CD4-positive, CD25-positive, alpha-beta regulatory T cell (primary cell): ENCODE data around the gene TOMM6. TPM values are rescaled to one million over a fixed set of nuclear protein-coding genes. Genes with fewer than 3 reads are reported as not detected.
A peak's percentile ranks its signal among the peaks of the same experiment; 100 is the strongest.

Experiments used
- ATAC-seq, 2 donors: fragments of 150-1000 bp; cut with Tn5 transposase; one replicate each; pipeline ENCODE4 v1.10.0; 2021; ENCODE audit warnings: low read depth in 2 of 2, moderate number of reproducible peaks in 2 of 2, moderate library complexity in 1 of 2
- DNase-seq, 3 donors: peaks; one replicate each; pipeline versions ENCODE4 v3.0.0 to v3.0.0-alpha.2; 2012 to 2022; ENCODE audit warnings: mixed read lengths in 1 of 3
- H3K27ac ChIP-seq: one replicate; pipeline ENCODE4 v1.7.0; 2013; ENCODE audit warnings: mild to moderate bottlenecking, low read length; ENCODE audit not compliant: insufficient read depth, poor library complexity, severe bottlenecking
- H3K27me3 ChIP-seq: one replicate; pipeline ENCODE4 v1.7.0; 2013; ENCODE audit warnings: low read length; ENCODE audit not compliant: control insufficient read depth, insufficient read depth
- H3K36me3 ChIP-seq: one replicate; pipeline ENCODE4 v1.7.0; 2013; ENCODE audit warnings: mild to moderate bottlenecking, low read length, moderate library complexity; ENCODE audit not compliant: control insufficient read depth, insufficient read depth
- H3K4me1 ChIP-seq: 2 replicates; pipeline ENCODE4 v1.7.0; 2013; ENCODE audit warnings: mild to moderate bottlenecking, low read length; ENCODE audit not compliant: insufficient read depth, control insufficient read depth, poor library complexity, severe bottlenecking
- H3K4me3 ChIP-seq: one replicate; pipeline ENCODE4 v1.7.0; 2013; ENCODE audit warnings: low read depth, mild to moderate bottlenecking, low read length, moderate library complexity
- H3K9me3 ChIP-seq, 2 experiments: 1 replicate in 1 of 2; 2 replicates in 1 of 2; pipeline ENCODE4 v1.7.0; 2013; ENCODE audit warnings: low read length in 2 of 2, mild to moderate bottlenecking in 1 of 2, moderate library complexity in 1 of 2; ENCODE audit not compliant: control insufficient read depth in 2 of 2
- H3K27ac Mint-ChIP-seq, 3 donors: one replicate each; pipeline ENCODE4 v1.8.0; 2020 to 2022; ENCODE audit warnings: mild to moderate bottlenecking in 3 of 3, mixed read lengths in 3 of 3, moderate library complexity in 2 of 3
- H3K27me3 Mint-ChIP-seq: one replicate; pipeline ENCODE4 v1.8.0; 2022; ENCODE audit warnings: mild to moderate bottlenecking, mixed read lengths
- H3K36me3 Mint-ChIP-seq: one replicate; pipeline ENCODE4 v1.8.0; 2020; ENCODE audit warnings: mixed read lengths
- H3K4me1 Mint-ChIP-seq, 4 donors: one replicate each; pipeline ENCODE4 v1.8.0; 2020 to 2022; ENCODE audit warnings: mixed read lengths in 4 of 4, mild to moderate bottlenecking in 1 of 4
- H3K4me3 Mint-ChIP-seq, 4 donors: one replicate each; pipeline ENCODE4 v1.8.0; 2020 to 2022; ENCODE audit warnings: mild to moderate bottlenecking in 4 of 4, mixed read lengths in 4 of 4, moderate library complexity in 3 of 4
- H3K9me3 Mint-ChIP-seq, 7 donors: one replicate each; pipeline ENCODE4 v1.8.0; 2020 to 2022; ENCODE audit warnings: mixed read lengths in 7 of 7, mild to moderate bottlenecking in 3 of 7, moderate library complexity in 2 of 7
- polyA plus RNA-seq, 4 donors: library from polyadenylated mRNA; unstranded; fragments of 300-500 nt; fragmentation: Illumina TruSeq; gene quantifications; one replicate each; pipeline ENCODE4 v1.2.3, GENCODE V29; 2021
- total RNA-seq: library from RNA; stranded (reverse); gene quantifications from one replicate; pipeline ENCODE4 v1.2.3, GENCODE V29; 2022

TOMM6 gene
- total and polyA plus RNA-seq, 5 donors from 2014 or later, result 102 to 364 (median 361) TPM

DNA sequence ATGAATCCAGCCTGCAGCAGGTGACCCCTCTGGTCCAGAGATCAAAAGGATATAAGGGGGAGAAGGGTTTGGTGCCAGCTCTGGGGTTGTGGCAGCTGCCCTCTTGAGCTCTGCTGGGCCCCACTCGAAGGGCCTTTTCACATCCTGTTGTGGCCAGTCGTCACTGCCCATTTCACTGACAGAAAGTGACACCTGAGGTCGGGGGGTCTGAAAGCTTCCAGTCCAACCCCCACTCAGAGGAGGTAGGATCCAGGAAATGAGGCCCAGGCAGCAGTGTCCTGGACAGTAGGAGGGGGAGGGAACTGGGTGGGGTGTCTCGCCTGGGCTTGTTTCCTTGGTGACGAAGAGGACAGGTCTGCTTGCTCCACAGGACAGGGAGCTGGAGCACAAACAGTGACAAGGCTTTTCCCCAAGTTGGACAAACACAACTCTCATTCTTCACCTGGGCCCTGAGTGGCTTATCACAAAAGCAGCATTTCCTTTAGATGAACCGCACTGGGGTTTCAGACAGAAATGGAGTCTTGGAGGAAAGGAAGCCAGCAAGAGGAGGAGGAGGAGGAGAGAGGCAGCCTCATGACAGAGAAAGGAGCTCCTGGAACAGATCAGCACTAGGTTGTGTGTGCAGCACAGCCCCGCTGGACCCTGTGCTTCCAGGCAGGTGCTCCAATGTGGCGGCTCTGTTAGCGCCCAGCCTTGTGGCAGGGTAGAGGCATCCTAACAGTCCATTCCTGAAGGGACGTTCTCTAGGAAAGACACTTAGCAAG lies 18.8 kb upstream of the TOMM6 start:
- Histone ChIP-seq H3K4me3 (no peak overlapping the region), H3K36me3 (peaks cover 16% of the 10 kb centered on the region), H3K4me1 (no peaks in the 10 kb centered on the region), H3K27ac (no peak overlapping the region), H3K27me3 (no peaks in the 10 kb centered on the region), H3K9me3 (no peaks in the 10 kb centered on the region)
- Mint-ChIP-seq H3K4me1 (no peaks in the 10 kb centered on the region), H3K27me3 (peaks cover 4% of the 10 kb centered on the region), H3K4me3 (no peak overlapping the region), H3K27ac (peak overlapping the region in 2 of 3 donors; percentile 47 to 51), H3K36me3 (peaks cover 9% of the 10 kb centered on the region), H3K9me3 (peaks cover 0 to 1% (median 0%) of the 10 kb centered on the region in 7 donors)
- ATAC-seq, result no peak
- peak in 1 of 3 donors; percentile 16 for DNase-seq

DNA sequence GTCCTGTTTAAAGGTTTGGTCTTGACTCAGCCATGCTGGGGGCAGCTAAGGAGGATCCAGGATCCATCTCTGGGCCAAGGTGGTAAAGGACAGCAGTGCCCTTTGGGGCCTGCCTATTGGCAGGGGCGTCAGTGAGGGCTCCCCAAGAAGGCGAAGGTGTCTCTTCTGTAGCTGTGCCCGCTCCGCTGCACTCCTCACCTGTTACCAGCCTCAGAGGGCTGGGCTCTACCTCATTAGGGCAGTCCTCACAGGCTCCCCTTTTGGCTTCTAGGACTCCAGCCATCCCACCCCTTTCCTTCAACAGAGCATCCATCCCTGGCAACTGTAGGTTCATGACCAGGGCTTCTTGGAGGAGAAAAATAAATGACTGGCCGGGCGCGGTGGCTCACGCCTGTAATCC lies 18.1 kb upstream of the TOMM6 start:
- Histone ChIP-seq H3K27me3 (no peaks in the 10 kb centered on the region), H3K36me3 (peaks cover 19% of the 10 kb centered on the region), H3K4me1 (no peaks in the 10 kb centered on the region), H3K27ac (no peak overlapping the region), H3K4me3 (no peak overlapping the region), H3K9me3 (no peaks in the 10 kb centered on the region)
- DNase-seq, result no peak
- H3K4me3 Mint-ChIP-seq, result peak overlapping the region in 1 of 4 donors; percentile 15
- H3K27me3 Mint-ChIP-seq, result peaks cover 4% of the 10 kb centered on the region
- peaks cover 13% of the 10 kb centered on the region for H3K36me3 Mint-ChIP-seq
- H3K4me1 Mint-ChIP-seq, result no peaks in the 10 kb centered on the region
- peak overlapping the region in 1 of 3 donors; percentile 47 for H3K27ac Mint-ChIP-seq
- ATAC-seq, result no peak
- H3K9me3 Mint-ChIP-seq, result peaks cover 0 to 1% (median 0%) of the 10 kb centered on the region in 7 donors

DNA sequence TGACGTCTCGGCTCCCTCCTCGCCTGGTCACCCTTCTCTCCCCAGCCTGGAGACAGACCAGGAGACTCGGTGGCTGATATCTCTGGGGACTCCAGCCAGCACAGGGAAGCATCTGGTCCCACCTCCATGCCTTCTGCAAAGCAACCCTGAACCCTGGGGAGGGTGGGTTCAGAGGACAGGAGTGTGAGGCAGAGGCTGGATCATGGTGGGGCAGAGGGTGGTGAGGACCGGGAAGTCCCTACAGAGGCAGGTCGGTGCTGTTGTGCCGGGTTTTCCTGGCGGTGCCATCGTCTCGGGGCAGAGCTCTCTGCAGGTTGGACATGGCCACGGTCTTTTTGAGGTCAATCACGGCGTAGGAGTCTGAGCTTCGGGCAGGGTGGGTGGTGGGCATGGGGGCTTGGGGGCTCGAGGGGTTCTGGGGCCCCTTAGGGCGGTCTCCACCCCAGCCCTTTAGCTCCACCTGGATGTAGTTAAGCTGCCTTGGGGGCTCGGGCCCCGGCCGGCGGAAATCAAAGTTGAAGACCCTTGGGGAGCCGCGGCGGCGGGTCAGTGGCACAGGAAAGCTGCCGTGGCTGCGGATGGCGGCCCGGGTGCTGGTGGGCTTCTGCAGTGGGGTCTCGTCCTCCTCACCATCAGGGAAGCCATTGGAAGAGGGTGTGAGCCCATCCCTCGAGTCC lies 17.0 kb upstream of the TOMM6 start:
- Histone ChIP-seq H3K27me3 (no peaks in the 10 kb centered on the region), H3K4me1 (no peaks in the 10 kb centered on the region), H3K4me3 (no peak overlapping the region), H3K27ac (no peak overlapping the region), H3K9me3 (no peaks in the 10 kb centered on the region), H3K36me3 (peaks cover 30% of the 10 kb centered on the region)
- H3K9me3 Mint-ChIP-seq, result peaks cover 0 to 1% (median 0%) of the 10 kb centered on the region in 7 donors
- no peak for DNase-seq
- no peaks in the 10 kb centered on the region for H3K4me1 Mint-ChIP-seq
- H3K36me3 Mint-ChIP-seq, result peaks cover 21% of the 10 kb centered on the region
- H3K4me3 Mint-ChIP-seq, result no peak overlapping the region
- ATAC-seq, result no peak
- no peak overlapping the region for H3K27ac Mint-ChIP-seq
- peaks cover 4% of the 10 kb centered on the region for H3K27me3 Mint-ChIP-seq

DNA sequence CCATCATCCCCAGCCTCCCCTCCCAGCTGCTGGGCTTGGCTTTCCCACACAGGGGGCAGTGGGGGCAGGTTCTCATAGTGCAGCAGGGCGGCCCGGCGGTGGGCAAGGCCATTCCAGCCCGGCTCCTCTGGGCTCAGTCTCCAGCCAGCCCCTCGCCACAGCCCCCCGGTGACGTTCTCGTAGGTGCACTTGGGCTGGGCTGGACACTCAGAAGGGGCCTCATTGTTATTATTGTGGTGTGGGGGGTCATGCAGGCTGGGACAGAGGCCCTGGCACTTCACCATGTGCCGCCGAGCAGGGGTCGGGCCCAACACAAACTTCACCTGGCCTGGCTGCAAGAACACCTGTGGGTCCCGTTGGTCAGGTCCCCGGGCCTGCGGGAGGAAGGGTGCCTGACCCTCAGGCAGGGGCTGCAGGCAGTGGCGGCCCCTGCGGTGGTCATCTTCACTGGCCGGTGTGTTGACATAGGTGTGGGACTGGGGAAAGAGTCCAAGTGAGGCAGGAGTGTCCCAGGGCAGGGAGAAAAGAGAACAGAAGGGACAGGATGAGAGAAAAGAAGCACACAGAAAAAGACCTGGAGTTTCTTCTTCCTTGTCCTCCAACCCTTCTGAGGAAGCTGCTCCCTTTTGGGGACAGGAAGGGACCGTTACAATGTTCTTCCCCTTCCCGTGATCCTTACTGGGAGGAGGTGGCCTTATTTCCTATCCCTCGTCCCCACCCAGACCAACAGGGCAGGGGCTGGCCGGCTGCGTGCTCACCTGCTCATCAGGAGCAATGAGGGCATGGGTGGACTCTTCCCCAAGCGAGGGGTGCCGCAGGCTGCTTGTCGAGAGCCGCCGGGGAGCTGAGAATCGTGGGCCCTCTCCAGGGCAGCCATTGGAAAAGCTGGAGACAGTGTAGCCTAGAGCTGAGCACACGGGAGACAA lies 16.2 kb upstream of the TOMM6 start:
- Mint-ChIP-seq H3K9me3 (no peaks in the 10 kb centered on the region), H3K36me3 (peaks cover 21% of the 10 kb centered on the region), H3K27ac (peak overlapping the region in 1 of 3 donors; percentile 76), H3K27me3 (peaks cover 2% of the 10 kb centered on the region), H3K4me1 (no peaks in the 10 kb centered on the region), H3K4me3 (no peak overlapping the region)
- no peak overlapping the region for H3K27ac ChIP-seq
- peaks cover 31% of the 10 kb centered on the region for H3K36me3 ChIP-seq
- H3K4me1 ChIP-seq, result no peaks in the 10 kb centered on the region
- no peak overlapping the region for H3K4me3 ChIP-seq
- ATAC-seq, result no peak
- H3K27me3 ChIP-seq, result no peaks in the 10 kb centered on the region
- no peak for DNase-seq
- H3K9me3 ChIP-seq, result no peaks in the 10 kb centered on the region

DNA sequence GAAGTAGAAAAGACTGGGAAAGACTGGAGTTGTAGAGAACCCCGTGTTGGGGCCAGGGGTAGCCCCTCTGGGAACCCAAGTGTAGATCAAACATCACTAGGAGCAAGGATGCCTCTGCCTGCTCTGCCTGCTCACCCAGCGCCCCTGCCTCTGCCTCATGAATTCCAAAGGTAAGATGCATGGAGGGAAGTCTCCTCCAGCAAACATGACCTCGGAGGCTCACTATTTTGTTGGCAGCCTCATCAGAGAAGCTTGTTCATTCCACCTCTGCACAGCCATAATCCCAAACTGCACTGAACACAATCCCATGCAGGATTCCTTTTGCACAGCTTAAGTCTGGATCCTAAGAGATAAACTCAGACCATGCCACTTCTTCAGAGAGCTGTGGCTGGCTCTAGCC lies 12.7 kb upstream of the TOMM6 start:
- Histone ChIP-seq H3K4me3 (no peak overlapping the region), H3K4me1 (peaks cover 6% of the 10 kb centered on the region), H3K27ac (no peak overlapping the region), H3K36me3 (peaks cover 31% of the 10 kb centered on the region), H3K9me3 (no peaks in the 10 kb centered on the region), H3K27me3 (no peaks in the 10 kb centered on the region)
- no peak overlapping the region for H3K27ac Mint-ChIP-seq
- H3K9me3 Mint-ChIP-seq, result no peaks in the 10 kb centered on the region
- H3K4me1 Mint-ChIP-seq, result peaks cover 7 to 14% (median 11%) of the 10 kb centered on the region in 4 donors
- peaks cover 26% of the 10 kb centered on the region for H3K36me3 Mint-ChIP-seq
- no peak overlapping the region for H3K4me3 Mint-ChIP-seq
- ATAC-seq (no peak), DNase-seq (no peak)
- peaks cover 2% of the 10 kb centered on the region for H3K27me3 Mint-ChIP-seq

DNA sequence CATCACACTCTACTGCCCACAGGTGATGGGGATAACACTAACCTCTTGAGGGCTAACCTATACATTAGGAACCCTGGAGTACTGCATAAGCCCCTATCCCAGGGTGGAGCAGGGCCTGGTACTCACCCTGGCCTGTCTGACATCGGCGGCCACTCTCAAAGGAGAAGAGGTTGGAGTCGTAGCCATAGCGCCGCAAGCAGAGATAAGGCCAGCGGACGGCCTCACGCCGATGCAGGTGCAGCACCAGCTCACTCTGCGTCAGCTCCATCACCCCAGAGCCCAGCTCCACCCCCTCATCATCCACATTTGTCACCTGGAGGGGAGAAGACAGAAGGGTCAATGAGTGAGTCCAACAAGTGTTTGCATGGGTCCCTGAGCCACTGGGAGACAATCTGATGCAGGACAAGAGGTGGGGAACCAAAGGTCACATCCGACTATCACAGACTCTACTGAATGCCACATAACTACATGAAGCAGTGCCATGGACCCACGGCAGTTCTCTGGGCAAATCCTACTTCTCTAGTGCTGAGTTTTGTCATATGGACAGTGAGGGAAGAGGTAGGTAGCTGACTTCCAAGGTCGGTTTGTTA lies 12.1 kb upstream of the TOMM6 start:
- no peak overlapping the region for H3K27ac Mint-ChIP-seq
- H3K9me3 Mint-ChIP-seq, result no peaks in the 10 kb centered on the region
- peaks cover 6% of the 10 kb centered on the region for H3K27me3 Mint-ChIP-seq
- peaks cover 9% of the 10 kb centered on the region for H3K4me1 ChIP-seq
- peaks cover 7 to 17% (median 14%) of the 10 kb centered on the region in 4 donors for H3K4me1 Mint-ChIP-seq
- ATAC-seq (no peak), DNase-seq (no peak)
- H3K9me3 ChIP-seq, result no peaks in the 10 kb centered on the region
- H3K36me3 Mint-ChIP-seq, result peaks cover 26% of the 10 kb centered on the region
- H3K27ac ChIP-seq, result no peak overlapping the region
- H3K4me3 ChIP-seq, result no peak overlapping the region
- no peaks in the 10 kb centered on the region for H3K27me3 ChIP-seq
- peaks cover 31% of the 10 kb centered on the region for H3K36me3 ChIP-seq
- H3K4me3 Mint-ChIP-seq, result no peak overlapping the region

DNA sequence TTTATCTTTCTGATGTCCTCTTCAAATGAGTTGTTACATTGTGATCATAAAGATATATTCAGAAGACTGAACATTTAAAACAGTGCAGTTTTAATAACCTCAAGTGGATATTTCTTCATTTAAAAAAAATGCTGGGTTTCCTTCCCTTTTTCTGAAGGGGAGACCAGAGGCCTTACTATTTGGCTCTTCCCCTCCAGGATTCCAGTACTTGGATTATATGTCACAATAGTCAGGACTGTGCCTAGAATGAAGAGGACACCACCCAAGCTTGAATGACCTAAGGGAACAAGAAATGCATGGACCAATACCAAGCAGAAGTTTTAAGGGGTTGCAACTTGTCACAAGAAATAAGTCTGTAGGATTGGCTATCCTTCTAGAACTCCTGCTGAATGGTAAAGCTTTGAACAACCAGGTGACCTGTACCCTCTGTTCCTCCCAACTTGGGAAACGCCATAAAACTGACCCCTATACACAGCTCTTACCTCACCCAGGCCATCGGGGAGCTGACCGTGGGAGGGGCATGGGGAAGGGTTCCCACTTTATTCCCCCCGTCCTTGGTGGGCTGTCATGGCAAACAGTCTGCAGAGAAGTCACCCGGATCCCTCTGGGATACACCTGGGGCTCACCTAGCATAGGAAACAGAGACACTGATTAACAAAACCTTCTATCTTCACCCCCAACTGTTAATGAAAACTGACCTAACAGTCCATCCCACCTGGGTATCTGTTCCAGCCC lies 9.8 kb upstream of the TOMM6 start:
- no peak for ATAC-seq
- H3K27ac Mint-ChIP-seq, result no peak overlapping the region
- H3K36me3 Mint-ChIP-seq, result peaks cover 17% of the 10 kb centered on the region
- H3K27ac ChIP-seq, result no peak overlapping the region
- no peak overlapping the region for H3K4me3 ChIP-seq
- H3K27me3 ChIP-seq, result peaks cover 2% of the 10 kb centered on the region
- H3K4me3 Mint-ChIP-seq, result peak overlapping the region in 3 of 4 donors; percentile 83 to 91 (median 88)
- peaks cover 18% of the 10 kb centered on the region for H3K36me3 ChIP-seq
- H3K9me3 Mint-ChIP-seq, result no peaks in the 10 kb centered on the region
- H3K4me1 Mint-ChIP-seq, result peaks cover 7 to 22% (median 16%) of the 10 kb centered on the region in 4 donors
- H3K27me3 Mint-ChIP-seq, result peaks cover 16% of the 10 kb centered on the region
- DNase-seq, result no peak
- no peaks in the 10 kb centered on the region for H3K9me3 ChIP-seq
- peaks cover 15% of the 10 kb centered on the region for H3K4me1 ChIP-seq
